ENCODE measurements around the gene NR2F2.

The NR2F2 gene

DNA sequence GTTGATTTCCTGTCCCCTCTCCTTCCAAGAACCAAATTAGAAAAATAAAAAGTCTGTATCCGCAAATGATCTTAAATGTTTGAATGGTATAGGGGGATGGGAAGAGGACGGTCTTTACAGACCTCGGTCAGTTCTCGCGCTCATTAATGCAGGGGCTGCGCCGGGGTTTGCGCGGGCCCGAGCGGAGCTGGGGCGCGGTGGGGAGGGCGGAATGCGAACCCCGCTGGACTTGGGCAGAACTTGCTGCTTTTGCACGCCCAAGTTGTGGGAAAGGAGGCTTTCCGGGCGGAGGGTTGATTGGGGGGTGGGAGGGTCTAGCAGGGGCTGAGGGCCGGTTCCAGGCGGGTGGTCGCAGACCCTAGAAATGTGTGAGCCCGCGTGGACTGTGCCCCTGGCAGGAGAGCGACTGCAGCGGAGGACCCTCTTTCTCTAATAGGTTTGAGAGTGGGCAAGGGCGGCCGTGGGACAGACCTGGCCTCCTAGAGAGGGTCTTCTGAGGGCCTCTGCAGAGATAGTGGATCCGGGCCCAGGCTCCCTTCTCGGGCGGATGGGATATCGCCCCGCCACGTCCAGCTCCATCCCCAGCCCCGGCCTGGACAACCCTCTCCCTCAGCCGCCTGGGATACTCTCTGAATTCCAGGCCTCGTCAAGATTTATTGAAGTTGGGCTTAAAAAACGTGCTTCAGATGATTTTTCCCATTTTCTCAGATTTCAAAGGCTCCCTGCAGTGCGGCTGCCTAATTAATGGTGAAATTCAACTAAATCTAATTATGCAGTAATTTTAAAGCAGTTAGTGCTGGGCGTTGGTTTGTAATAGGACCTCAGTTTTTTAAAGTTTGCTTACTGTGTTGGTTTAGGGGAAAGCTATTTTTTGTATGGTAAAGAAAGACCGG is 11.3 kb downstream of the NR2F2 start:
- DNase-seq (ENCODE audit: low read depth in 2 of 3, low spot score in 1 of 3) = no peak

DNA sequence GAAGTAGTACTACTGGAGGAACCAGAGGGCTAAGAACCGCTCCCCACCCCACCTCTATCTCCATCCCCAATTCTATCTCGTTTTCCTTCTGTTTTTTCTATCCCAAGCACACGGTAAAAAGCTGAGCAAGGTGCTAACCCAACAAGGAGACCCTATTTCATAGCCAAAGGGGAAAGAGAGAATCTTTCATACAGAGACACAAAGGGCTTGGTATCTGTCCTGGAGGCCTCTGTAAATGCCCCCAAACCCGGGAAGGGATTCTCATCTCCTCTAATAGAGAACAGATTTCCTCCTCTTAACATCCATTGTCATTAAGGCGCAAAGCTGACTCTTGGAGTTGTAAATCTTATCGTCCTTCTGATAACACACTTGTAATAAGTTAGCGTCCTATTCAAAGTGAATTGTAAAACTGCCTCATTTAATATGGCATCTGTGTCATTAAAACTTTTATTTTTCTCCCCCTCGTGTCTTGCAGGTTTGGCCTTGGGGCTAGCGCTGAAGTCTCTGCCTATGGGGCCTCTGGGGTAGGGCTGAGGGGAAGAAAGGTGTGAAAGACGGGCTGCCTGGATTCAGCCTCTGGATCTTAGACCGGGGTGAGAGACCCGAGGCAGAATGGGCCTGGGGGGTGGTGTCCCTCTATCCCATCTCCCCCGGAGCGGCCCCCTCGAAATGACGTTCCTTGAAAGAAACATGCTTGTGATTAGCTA is 12.1 kb downstream of the NR2F2 start:
- DNase-seq (ENCODE audit: low read depth in 2 of 3, low spot score in 1 of 3) = no peak

DNA sequence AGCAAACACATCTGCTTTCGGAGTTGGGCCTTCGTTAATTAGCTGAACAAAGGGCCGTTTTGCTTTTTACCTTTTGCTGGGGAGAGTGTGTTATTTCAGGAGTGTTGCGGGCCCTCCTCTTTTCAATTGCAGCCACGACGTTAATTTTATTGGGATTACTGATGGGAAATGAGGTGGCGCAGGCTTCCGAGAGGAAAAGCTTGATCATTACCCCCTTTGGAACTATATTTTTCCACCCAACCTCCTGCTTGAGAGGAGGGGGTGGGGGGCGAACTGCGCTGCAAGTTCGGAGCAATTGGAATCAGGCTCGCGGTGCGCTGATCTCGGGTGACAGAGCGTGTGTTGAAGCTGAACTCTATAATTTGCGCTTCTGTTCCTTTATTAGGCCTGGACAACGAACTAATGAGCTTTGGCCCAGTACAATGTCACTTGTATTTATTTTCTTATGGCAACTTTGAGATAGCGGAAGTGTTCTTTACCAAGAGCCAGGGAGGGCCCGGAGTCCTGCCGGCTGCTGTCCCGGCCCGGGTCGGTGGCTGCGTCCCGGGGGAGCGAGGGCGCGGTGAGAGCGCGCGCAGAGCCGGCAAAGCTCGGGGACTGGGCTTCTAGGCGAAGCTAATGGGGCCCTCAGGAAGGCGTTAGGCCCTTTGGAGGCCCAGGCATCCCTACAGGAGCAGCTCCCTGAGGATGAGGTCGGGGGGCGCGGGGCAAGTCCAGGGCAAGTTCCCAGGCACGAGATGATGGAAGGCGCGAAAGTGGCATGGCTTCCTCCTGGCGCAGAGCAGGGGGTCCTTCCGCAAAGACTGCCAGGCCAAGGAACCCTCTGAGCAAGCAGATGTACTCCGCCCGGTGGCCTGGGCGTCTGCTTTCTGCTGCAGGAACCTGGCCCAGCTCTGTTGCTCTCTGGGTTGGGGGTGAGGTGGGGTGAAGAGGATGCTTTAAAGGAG is 12.9 kb downstream of the NR2F2 start:
- no peak for DNase-seq (ENCODE audit: low read depth in 2 of 3, low spot score in 1 of 3)

GRCh38 chr15:96344060-96344705 is 13.7 kb downstream of the NR2F2 start:
- no peak for DNase-seq (ENCODE audit: low read depth in 2 of 3, low spot score in 1 of 3)

GRCh38 chr15:96344706-96345559 is 14.4 kb downstream of the NR2F2 start:
- no peak for DNase-seq (ENCODE audit: low read depth in 2 of 3, low spot score in 1 of 3)

DNA sequence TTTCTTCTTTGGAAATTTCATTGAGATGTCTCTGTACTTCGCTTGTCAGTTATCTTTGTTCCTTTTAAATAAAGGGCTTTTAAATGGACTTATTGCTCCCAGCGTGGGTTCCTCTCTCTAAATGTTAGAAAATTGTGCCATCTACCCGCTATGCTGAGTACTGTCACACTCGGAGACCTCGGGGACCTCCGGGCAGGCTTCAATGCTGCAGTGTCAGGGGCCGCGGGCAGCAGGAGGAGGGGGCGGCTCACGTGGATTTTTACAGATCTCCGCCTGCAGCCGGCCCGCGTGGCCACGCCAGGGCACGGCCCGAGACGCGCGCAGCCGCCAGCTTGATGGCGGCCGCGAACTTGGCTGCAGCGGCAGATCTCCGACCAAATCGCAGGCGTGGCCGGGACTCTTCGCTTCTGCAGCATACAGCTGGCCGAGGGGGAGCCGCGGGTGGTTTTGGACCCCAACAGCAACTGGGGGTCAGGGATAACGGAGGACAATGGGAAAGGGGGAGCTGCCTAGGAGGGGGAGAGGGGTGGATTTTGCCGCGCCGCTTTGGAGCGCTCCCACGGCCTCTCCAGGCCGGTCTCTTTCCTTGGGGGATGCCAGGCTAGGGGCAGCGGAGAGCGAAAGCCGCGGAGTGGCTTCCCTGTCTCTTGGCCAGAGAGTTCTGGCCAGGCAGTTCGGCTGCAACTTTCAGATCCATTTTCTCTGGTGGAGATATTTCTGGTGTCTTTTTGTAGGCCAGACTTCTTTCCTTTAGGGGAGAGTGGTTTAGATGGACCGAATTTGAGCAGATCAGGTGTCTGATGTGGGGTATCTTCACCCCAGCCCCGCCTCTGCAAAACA is 15.3 kb downstream of the NR2F2 start:
- DNase-seq (ENCODE audit: low read depth in 2 of 3, low spot score in 1 of 3) = no peak

DNA sequence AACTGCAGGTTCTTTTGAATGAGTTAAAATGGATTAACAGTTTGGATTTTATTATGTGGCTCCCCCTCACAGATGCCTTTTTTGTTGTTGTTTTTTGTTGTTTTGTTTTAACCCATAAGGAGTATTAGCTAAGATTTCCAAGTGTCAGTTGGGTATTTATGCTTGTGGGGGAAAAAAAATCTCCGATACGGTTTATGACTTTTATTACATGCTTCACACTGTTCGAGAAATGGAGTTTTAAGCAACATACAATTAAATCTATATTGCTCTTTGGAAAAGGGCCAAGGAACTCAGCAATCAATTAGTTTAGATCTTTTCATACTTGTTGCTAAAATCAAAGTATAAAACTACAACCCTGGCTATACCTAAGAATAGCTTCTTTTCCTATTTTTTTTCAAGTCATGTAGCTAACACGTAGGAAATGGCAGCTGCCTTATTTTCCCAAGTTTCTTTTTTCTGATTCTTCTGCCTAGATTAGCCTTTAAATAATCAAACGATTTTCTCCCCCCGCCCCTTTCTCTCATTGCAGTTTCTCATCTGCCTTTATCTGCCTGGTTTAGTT is 16.0 kb downstream of the NR2F2 start:
- DNase-seq (ENCODE audit: low read depth in 2 of 3, low spot score in 1 of 3) = no peak

DNA sequence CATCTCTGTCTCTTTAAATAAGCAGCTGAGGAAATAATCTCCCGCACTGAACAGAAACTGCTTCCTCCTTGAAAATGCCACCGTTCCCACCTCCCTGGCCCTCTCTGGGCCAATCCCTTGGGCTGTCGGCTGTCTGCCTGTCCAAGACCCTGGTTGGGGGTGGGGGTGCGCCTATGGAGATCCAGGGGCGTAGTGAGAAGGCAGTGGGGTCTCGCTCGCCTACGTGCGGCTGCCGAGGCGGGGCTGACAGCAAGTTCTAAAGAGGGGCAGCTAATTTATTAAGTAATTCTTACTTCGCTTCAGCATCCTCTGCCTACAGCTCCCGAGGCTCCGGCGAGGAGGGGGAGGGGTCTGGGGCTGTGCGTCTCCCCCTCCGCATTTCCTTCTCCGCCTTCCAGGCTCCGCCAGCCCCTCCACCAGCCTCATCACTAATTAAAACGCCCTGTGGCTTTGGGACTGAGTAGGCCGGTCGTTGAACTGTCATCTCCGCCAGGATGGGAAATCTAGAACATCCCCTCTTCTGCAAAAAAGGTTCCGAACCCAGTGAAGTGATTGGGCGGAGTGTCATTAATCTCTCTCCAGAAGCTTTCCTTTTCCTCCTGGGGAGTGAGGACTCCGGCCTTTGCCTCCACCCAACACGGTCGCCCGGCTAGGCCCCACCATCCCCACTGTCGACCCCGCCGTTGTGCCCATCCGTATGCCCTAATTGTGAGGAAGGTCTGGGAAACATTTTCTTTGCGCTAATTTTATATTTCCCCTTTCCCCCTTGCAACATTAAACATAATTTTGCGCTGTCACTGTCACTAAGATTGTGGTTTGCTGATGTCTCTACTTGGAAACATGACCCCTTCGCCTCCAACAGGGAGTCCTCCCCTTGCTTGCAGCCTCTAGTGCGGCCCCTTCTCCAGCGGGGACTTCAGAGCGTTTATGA is 16.9 kb downstream of the NR2F2 start:
- no peak for DNase-seq (ENCODE audit: low read depth in 2 of 3, low spot score in 1 of 3)

GRCh38 chr15:96348112-96349027 is 17.9 kb downstream of the NR2F2 start:
- no peak for DNase-seq (ENCODE audit: low read depth in 2 of 3, low spot score in 1 of 3)

DNA sequence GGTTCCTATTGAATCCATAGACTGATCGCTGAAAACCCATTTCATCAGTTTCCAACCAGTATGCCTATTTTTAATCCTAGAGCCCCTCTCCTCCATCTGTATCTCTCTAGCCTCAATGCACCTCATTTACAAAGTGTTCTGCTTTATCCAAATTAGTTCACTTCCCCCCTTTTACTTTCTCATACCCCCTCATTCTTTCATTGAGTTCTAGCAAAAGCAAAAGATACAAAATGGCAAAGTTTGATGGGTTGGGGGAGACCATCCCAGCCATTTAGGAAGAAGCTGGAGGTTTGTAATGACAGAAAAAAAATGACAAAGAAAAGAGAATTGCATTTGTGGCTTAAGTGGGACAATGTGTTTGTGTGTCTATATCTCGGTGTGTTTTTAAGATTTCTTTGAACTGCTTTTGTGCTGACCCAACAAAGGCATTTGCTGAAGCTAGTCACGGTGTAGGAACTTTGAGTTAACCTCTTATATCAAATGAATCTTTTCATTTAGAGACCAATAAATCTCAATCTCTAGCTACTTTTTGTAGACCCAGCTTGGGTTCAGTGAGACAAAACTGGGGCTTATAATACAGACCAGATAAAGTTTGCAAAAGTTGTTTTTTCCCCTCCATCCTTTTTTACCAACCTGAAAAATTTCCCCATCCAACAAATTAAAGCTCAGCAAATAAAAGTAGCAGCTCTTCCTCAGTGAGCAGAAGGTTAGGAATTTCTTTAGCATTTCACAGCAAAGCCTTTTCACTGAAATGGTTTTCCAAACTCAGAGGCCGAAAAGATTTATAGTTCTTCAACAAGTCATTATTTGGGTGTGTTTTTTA is 18.7 kb downstream of the NR2F2 start:
- DNase-seq (ENCODE audit: low read depth in 2 of 3, low spot score in 1 of 3) = no peak

DNA sequence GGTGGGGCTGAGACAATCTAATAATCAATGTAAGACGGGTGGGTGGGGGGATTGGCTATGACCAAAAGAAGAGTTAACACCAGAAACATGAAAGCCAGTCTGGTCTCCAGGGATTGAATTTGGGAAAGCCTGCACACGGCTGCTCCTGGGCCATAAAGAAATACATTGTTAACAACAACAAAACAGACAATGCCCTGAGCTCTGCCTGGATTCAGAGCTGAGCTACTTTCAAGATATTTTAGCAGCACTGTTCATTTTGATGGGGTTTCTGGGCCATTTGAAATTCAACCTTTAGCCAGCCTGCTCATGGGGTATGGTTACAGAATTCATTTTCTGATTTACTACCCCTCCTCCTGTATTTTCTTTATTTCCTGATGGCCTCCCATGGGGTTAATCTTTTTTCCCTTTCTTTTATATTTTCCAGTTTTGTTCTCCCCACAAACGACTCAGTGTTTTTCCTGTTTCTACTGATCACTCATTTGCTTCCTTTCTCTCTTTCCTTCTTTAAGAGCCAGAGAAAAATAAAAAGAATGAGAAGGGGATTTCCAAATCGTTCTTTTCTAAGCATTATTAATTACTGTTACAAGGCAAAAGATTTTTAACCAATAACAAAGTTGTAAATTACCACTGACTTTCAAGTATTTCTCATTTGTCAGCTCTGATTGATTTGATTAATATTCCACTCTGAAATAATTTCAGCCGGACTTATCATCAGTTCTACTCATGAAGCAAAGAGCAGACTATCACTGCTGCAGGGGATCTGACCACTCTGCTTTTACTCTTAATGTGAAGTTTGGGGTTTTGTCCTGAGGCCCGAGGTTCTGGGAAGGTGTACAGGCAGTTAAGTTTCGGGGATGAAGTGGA is 19.6 kb downstream of the NR2F2 start:
- no peak for DNase-seq (ENCODE audit: low read depth in 2 of 3, low spot score in 1 of 3)

DNA sequence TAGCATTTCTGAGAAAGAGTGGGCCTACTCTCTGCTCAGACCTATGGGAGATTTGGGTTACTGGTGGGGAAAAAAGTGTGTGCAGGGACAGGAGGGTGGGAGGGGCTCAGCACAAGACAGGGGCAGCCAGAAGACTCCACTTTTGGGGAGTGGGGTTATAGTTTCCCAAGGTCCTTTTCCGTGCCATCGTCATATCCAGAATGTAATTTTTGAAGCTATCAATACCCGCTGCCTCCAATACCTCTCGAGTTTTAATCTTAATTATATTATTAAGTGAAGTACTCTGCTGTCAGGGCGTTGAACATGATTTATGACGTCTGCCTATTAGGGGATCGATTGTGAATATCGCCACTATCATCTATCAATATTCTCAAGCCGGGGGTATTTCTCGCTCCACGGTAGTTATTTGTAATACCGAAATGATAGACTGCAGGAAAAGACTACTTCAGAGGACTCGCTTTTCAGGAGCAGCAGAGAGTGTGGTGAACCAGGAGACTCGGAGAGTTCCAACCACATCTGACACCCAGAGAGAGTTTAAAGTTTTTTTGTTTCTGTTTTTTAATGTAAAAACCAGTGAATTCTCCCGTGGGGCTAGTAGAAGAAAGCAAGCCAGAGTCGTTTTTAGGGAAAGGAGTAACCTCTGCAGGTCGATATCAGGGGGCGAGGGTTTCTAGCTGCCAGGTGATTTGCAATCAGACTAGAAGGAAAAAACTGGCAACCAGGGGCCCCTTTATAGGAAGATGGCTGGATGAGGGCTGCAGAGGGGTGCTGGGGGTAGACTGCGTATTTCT is 20.6 kb downstream of the NR2F2 start:
- DNase-seq (ENCODE audit: low read depth in 2 of 3, low spot score in 1 of 3) = no peak

DNA sequence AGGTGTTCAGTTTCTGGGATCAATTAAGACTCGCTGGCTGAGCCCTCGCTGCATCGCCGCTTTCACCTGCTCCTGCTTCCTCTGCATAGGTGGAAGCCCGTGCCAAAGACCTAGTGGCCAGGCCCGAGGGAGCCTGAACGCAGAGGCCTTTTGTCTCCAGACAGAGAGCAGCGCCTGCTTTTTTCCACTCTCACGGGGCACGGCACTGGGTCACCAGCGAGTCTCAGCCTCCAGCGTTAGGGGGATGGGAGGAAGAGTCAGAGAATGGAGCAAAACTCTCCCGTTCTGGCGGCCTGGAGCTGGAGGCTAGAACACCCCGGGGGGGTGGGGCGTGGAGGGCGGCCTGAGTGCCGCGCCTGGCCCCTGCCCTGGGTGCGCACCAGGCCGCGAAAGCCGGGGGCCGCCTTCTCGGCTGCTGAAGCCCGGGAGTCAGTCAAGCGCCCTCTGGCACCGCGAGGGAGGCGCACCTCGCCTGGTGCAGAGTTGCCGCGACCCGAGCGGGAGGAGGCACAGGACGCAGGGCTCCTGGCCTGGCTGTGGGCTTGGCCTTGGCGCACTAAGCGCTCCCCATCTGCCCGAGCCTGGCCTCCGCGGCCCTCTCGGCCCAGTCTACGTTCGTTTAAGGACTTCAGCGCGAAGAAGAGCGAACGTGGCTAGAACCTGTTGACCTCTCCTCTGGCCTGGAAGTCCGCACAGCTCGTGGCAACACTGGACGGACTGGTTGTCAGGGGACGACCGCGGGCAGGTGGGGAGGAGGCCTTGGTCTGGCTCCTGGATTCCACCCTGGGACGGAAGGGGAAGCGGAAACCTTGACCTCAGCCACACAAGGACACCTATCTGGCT is 21.5 kb downstream of the NR2F2 start:
- no peak for DNase-seq (ENCODE audit: low read depth in 2 of 3, low spot score in 1 of 3)

All from stimulated activated CD4-positive, alpha-beta T cell treated with anti-CD3 and anti-CD28 coated beads, Interleukin-12 subunit alpha, Interleukin-12 subunit beta, amount 100 ng/mL, for 48 hours (primary cell).